Heart left ventricle (tissue), 16 donors: ENCODE data around the gene TRPM8. TPM values are rescaled to one million over a fixed set of nuclear protein-coding genes. Genes with fewer than 3 reads are reported as not detected.

Source experiments
- ATAC-seq, 4 donors: fragments of 200-7000 bp; cut with Tn5 transposase; one replicate each; pipeline ENCODE4 v1.9.1; 2020 to 2022; ENCODE audit warnings: moderate library complexity in 4 of 4, mild to moderate bottlenecking in 3 of 4, moderate number of reproducible peaks in 1 of 4
- DNase-seq, 5 donors: peaks; one replicate each; pipeline ENCODE4 v3.0.0-alpha.2; 2020
- H3K27ac ChIP-seq, 12 donors: fragments of 200-600 bp; sonication (generic) in 4 of 12; one replicate each; pipeline versions ENCODE4 v1.5.0 to v1.8.0; 2016 to 2022; ENCODE audit warnings: mild to moderate bottlenecking in 2 of 12
- H3K27me3 ChIP-seq, 9 donors: fragments of 200-600 bp; sonication (generic) in 2 of 9; one replicate each; pipeline versions ENCODE4 v1.5.1 to v1.8.0; 2016 to 2022; ENCODE audit warnings: mild to moderate bottlenecking in 3 of 9
- H3K36me3 ChIP-seq, 9 donors: fragments of 200-600 bp; sonication (generic) in 2 of 9; one replicate each; pipeline versions ENCODE4 v1.5.0 to v1.8.0; 2018 to 2022; ENCODE audit warnings: mild to moderate bottlenecking in 2 of 9
- H3K4me1 ChIP-seq, 12 donors: fragments of 200-600 bp; sonication (generic) in 4 of 12; one replicate each; pipeline versions ENCODE4 v1.5.0 to v1.8.0; 2016 to 2022; ENCODE audit warnings: mild to moderate bottlenecking in 3 of 12
- H3K4me3 ChIP-seq, 12 donors: fragments of 200-600 bp; sonication (generic) in 4 of 12; one replicate each; pipeline versions ENCODE4 v1.5.0 to v1.8.0; 2017 to 2022; ENCODE audit warnings: mild to moderate bottlenecking in 9 of 12, moderate library complexity in 4 of 12
- H3K9me3 ChIP-seq, 12 donors: fragments of 200-600 bp; sonication (generic) in 4 of 12; one replicate each; pipeline versions ENCODE4 v1.5.0 to v1.8.0; 2016 to 2022; ENCODE audit warnings: mild to moderate bottlenecking in 1 of 12
- POLR2A ChIP-seq, 2 donors: fragments of 450-650 bp; IDR thresholded peaks; one replicate each; pipeline ENCODE4 v1.6.1; 2017; ENCODE audit warnings: antibody characterized with exemption in 2 of 2, mild to moderate bottlenecking in 2 of 2, moderate library complexity in 2 of 2
- WGBS, 4 donors: extraction: QIAGEN DNeasy Blood & Tissue Kit in 2 of 4; methylation state at CpG; one replicate each; pipeline versions ENCODE4 v1.1.5 to v1.1.7; 2013 to 2018; 5-methylcytosine and 5-hydroxymethylcytosine counted together
- intact Hi-C, 10 donors: fragments of 100-400 bp; cut with DNase I; formaldehyde crosslinking; loops; one replicate each; pipeline versions ENCODE4 v1.11.1 to v1.14.2; 2022
- polyA plus RNA-seq, 2 donors: library from polyadenylated mRNA; stranded (reverse); fragments of 200-250 nt; gene quantifications; one replicate each; pipeline ENCODE4 v1.2.3, GENCODE V29; 2013
- total RNA-seq, 9 donors: library from RNA; depleted of rRNA in 2 of 9; stranded (reverse); fragments of >200 nt in 2 of 9; fragmentation: NEBNext Ultra II Directional in 3 of 9; extraction: Animal tissue kit (Norgen Biotek cat#: 25700) in 3 of 9; gene quantifications; one replicate each; pipeline versions ENCODE4 v1.1.0 to v1.2.4, GENCODE V29; 2016 to 2023
- TF ChIP-seq, protein P1 (sequence below), 12 donors: fragments of 200-600 bp; sonication (generic) in 4 of 12; IDR thresholded peaks; one replicate each; pipeline versions ENCODE4 v1.5.0 to v1.8.0; 2018 to 2022; ENCODE audit warnings: antibody characterized with exemption in 12 of 12, mild to moderate bottlenecking in 5 of 12
- donor health status: ischemic (EF 13 %, LVEDD 7.1; RV severe dilation, severe dysfunction).
- donor health status: healthy with polysubstance abuse.
- donor health status: DM: no; HTN: yes; CAD: no.
- donor health status: DM: no; HTN: no; CAD: no.
- donor health status: ischemic (EF 25% LVEDD 6.9; RV normal size, moderate dysfunction).
- donor health status: ischemic (EF 25% LVEDD 5.7; RV mildly dilated, moderate dysfunction).
- donor health status: healthy.
- donor health status: DM: yes; HTN: yes; CAD: no.
- donor health status: ischemic (EF 35%, LVEDD 5.7; RV mildly dilated, moderate dysfunction).
- donor health status: nonischemic (EF 11% LVEDD 7.7; RV severe dilation, severe dysfunction).
- donor health status: DM: yes; HTN: yes; CAD: no.
- donor health status: PGD.
- donor health status: ischemic (EF 29% LVEDD 5.4; RV normal size, mild dysfunction).
- donor health status: nonischemic (EF 23%, LVEDD 6.1; RV moderate dilation, normal function).

Gene TRPM8
- total and polyA plus RNA-seq, 11 donors = 0.19 to 0.25 TPM; not detected in 9

DNA sequence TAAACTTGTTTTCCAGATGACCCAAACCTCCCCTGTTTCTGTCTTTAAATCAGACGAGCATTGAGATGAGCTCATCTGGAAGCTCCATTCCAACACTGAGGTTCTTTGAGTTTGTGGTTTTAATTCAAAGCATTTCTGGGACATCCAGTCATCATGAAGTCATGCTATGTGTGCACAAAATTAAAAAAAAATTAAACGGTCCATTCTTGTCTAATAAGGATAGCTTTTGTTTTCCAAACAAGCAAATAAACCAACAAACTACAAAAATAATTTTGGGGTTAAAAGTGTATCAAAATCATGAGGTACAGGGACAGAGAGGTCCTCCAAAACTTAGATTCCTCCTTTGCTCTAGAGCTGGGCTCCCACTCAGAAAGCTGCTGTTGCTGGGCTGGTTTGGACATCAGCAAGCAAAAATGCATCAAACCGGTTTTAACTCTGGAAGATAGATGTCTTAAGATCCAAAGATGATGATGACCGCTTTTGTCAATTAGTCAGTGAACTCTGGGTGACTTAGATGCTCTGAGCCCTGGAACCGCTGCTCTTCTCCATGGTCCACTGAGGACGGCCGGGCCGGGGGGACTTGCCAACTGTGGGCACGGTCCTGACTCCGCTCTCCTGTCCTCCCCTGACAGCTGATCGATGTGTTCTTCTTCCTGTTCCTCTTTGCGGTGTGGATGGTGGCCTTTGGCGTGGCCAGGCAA lies 65.4 kb downstream of the TRPM8 start:
- DNase-seq (no peak), ATAC-seq (no peak)

GRCh38 chr2:233983445-233983844 lies 66.3 kb downstream of the TRPM8 start:
- no peak for TF ChIP-seq POLR2A (IDR thresholded peaks at IDR 0.05)
- TF ChIP-seq, protein P1, sequence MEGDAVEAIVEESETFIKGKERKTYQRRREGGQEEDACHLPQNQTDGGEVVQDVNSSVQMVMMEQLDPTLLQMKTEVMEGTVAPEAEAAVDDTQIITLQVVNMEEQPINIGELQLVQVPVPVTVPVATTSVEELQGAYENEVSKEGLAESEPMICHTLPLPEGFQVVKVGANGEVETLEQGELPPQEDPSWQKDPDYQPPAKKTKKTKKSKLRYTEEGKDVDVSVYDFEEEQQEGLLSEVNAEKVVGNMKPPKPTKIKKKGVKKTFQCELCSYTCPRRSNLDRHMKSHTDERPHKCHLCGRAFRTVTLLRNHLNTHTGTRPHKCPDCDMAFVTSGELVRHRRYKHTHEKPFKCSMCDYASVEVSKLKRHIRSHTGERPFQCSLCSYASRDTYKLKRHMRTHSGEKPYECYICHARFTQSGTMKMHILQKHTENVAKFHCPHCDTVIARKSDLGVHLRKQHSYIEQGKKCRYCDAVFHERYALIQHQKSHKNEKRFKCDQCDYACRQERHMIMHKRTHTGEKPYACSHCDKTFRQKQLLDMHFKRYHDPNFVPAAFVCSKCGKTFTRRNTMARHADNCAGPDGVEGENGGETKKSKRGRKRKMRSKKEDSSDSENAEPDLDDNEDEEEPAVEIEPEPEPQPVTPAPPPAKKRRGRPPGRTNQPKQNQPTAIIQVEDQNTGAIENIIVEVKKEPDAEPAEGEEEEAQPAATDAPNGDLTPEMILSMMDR (IDR thresholded peaks at IDR 0.05) = no peak
- Histone ChIP-seq H3K36me3 (no peaks in the 10 kb centered on the region), H3K27ac (no peak overlapping the region), H3K4me3 (no peak overlapping the region), H3K9me3 (no peaks in the 10 kb centered on the region), H3K27me3 (peaks cover 0 to 20% (median 0%) of the 10 kb centered on the region in 9 donors), H3K4me1 (no peaks in the 10 kb centered on the region)
- no peak for DNase-seq
- 79 to 85% (median 84%) methylated on average over 6 of the region's 6 CpGs for WGBS, 4 donors
- no peak for ATAC-seq
- intact Hi-C loops = no loop called here

More for the DNA sequence above, 65.4 kb downstream of the TRPM8 start:
- WGBS, 4 donors = 74 to 84% (median 79%) methylated on average over 13 of the region's 13 CpGs
- Histone ChIP-seq H3K9me3 (no peaks in the 10 kb centered on the region), H3K27me3 (peaks cover 0 to 22% (median 0%) of the 10 kb centered on the region in 9 donors), H3K36me3 (no peaks in the 10 kb centered on the region), H3K4me1 (no peaks in the 10 kb centered on the region), H3K27ac (no peak overlapping the region), H3K4me3 (no peak overlapping the region)
- TF ChIP-seq, protein P1 (IDR thresholded peaks at IDR 0.05) = no peak
- TF ChIP-seq POLR2A (IDR thresholded peaks at IDR 0.05) = no peak
- intact Hi-C loops = no loop called here

DNA sequence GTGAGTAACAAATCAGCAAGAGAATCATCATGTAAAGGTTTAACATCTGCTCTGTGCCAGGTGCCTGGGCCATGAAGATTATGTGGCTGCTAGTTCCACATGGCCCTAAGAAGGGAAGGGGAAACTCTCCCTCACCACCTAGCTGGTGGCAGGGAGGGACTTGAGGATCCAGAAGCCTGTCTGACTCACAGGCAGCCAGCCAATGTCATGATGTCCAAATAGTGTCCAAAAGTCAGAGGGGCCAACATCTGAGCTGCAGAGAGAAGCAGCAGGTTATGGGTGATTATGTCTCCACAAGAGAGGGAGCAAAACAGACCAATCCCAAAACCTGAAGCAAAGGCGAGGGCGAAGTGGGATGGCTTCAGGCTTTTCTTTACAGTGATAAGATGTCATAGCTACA lies 71.4 kb downstream of the TRPM8 start:
- Histone ChIP-seq H3K4me1 (peaks cover 0 to 10% (median 0%) of the 10 kb centered on the region in 12 donors), H3K4me3 (no peak overlapping the region), H3K9me3 (peaks cover 0 to 5% (median 0%) of the 10 kb centered on the region in 12 donors), H3K27me3 (peaks cover 0 to 17% (median 4%) of the 10 kb centered on the region in 9 donors), H3K27ac (no peak overlapping the region), H3K36me3 (no peaks in the 10 kb centered on the region)
- intact Hi-C loops = no loop called here
- no peak for ATAC-seq
- TF ChIP-seq, protein P1 (IDR thresholded peaks at IDR 0.05) = no peak
- TF ChIP-seq POLR2A (IDR thresholded peaks at IDR 0.05) = no peak
- 86 to 96% (median 87%) methylated on average over 2 of the region's 2 CpGs for WGBS, 4 donors
- no peak for DNase-seq

DNA sequence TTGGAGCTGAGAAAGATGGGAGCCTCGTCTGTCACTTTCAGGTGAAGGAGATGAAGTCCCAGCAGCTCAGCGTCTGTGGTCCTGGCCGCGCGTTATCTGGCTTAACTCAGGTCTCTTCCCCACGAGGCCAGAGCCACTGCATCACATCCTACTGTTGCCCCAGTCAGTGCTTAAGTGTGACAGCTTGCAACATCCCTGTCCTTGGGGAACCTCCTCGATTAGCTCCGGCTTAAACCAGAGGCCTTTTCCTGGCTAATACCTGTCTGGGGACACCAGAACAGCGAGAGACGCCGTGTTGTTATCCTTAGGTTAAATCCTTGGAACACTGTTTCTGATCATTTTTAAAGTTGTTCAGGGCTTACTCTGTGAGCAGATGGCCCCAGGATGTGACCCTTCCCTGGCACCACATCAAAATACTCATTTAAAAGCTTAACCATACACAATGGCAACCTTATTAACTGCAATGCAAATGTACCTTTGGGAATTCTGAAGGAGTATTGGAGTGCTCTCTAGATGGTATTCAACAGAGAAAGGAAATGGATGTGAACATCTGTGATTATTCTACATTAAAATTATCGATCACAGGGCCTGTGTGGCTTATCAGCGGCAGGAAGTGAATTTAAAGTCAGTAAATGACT lies 72.2 kb downstream of the TRPM8 start:
- ATAC-seq (no peak), DNase-seq (no peak)
- intact Hi-C loops = no loop called here
- Histone ChIP-seq H3K9me3 (peaks cover 0 to 5% (median 0%) of the 10 kb centered on the region in 12 donors), H3K4me1 (peaks cover 0 to 10% (median 0%) of the 10 kb centered on the region in 12 donors), H3K27ac (peak overlapping the region in 1 of 12 donors; percentile 32), H3K4me3 (no peak overlapping the region), H3K36me3 (no peaks in the 10 kb centered on the region), H3K27me3 (peaks cover 0 to 17% (median 4%) of the 10 kb centered on the region in 9 donors)
- WGBS, 4 donors = 63 to 77% (median 70%) methylated on average over 13 of the region's 13 CpGs
- TF ChIP-seq POLR2A (IDR thresholded peaks at IDR 0.05) = no peak
- TF ChIP-seq, protein P1 (IDR thresholded peaks at IDR 0.05) = no peak
